A549 (cell line): ENCODE results near the gene TRIO. TPM values are rescaled to one million over a fixed set of nuclear protein-coding genes. Genes with fewer than 3 reads are reported as not detected.

ENCODE experiments used
- ATAC-seq, 2 experiments: fragments of 200-7000 bp in 1 of 2; fragments of >200 bp in 1 of 2; cut with Nextera tagmentation in 1 of 2; cut with Tn5 transposase in 1 of 2; 3 replicates each; pipeline versions ENCODE4 v1.8.0 to v1.9.1; 2018 to 2020; ENCODE audit warnings: mild to moderate bottlenecking in 1 of 2, moderate library complexity in 1 of 2
- CTCF ChIA-PET: fragments of 300-600 bp; sonication (Branson Sonifier 250); formaldehyde crosslinking; extraction: SDS; loops from one replicate; lab custom pipeline; 2021; ENCODE audit warnings: antibody characterized with exemption, inconsistent platforms; lab: Yijun Ruan, JAX
- POLR2A ChIA-PET: fragments of 350-600 bp; formaldehyde crosslinking; extraction: SDS; loops from one replicate; lab custom pipeline; 2021; ENCODE audit warnings: antibody characterized with exemption, inconsistent platforms; lab: Yijun Ruan, JAX
- DNase-seq, 2 experiments: peaks; one replicate each; pipeline versions ENCODE4 v3.0.0 to v3.0.0-alpha.2; 2011 to 2016; ENCODE audit warnings: low read depth in 1 of 2, low spot score in 1 of 2
- FAIRE-seq: peaks from 2 replicates; lab custom pipeline; 2011; peaks lifted over from hg19 to GRCh38; lab: Jason Lieb, UNC
- H3K27ac ChIP-seq, 2 experiments: fragments of >200 bp; sonication (Bioruptor Twin); formaldehyde crosslinking; 3 replicates each; pipeline ENCODE4 v1.5.1; 2016 to 2017
- H3K4me1 ChIP-seq: fragments of >200 bp; sonication (Bioruptor Twin); formaldehyde crosslinking; 3 replicates; pipeline ENCODE4 v1.6.1; 2016
- H3K4me2 ChIP-seq: fragments of >200 bp; sonication (Bioruptor Twin); formaldehyde crosslinking; 3 replicates; pipeline ENCODE4 v1.6.1; 2016
- H3K4me3 ChIP-seq: fragments of >200 bp; sonication (Bioruptor Twin); formaldehyde crosslinking; 3 replicates; pipeline ENCODE4 v1.5.1; 2016
- H3K9me3 ChIP-seq: fragments of >200 bp; sonication (Bioruptor Twin); formaldehyde crosslinking; 3 replicates; pipeline ENCODE4 v1.6.1; 2016
- BCL3 ChIP-seq: fragments of >200 bp; sonication (Bioruptor Twin); formaldehyde crosslinking; IDR thresholded peaks from 3 replicates; pipeline ENCODE4 v1.6.1; 2016
- CBX2 ChIP-seq: fragments of 200-600 bp; sonication (generic); IDR thresholded peaks from 2 replicates; pipeline ENCODE4 v1.6.1; 2016; ENCODE audit warnings: low read depth, mild to moderate bottlenecking, borderline replicate concordance
- ESRRA ChIP-seq: fragments of 150-350 bp; IDR thresholded peaks from 2 replicates; pipeline ENCODE4 v1.6.1; 2014; ENCODE audit warnings: mild to moderate bottlenecking, low read length, borderline replicate concordance
- FOSB ChIP-seq: fragments of 250-450 bp; sonication (Bioruptor Pico); IDR thresholded peaks from 2 replicates; pipeline ENCODE4 v1.5.0; 2020; ENCODE audit warnings: mild to moderate bottlenecking, moderate library complexity
- FOXS1 ChIP-seq: fragments of 250-450 bp; sonication (Bioruptor Pico); IDR thresholded peaks from 2 replicates; pipeline ENCODE4 v1.5.0; 2020; ENCODE audit warnings: mild to moderate bottlenecking, moderate library complexity
- GATA3 ChIP-seq: IDR thresholded peaks from 2 replicates; pipeline ENCODE4 v1.6.1; 2012; ENCODE audit warnings: borderline replicate concordance
- HOXB13 ChIP-seq: fragments of 250-450 bp; sonication (Bioruptor Pico); IDR thresholded peaks from 2 replicates; pipeline ENCODE4 v1.5.0; 2020; ENCODE audit warnings: low read depth, mild to moderate bottlenecking, moderate library complexity
- HOXB5 ChIP-seq: fragments of 250-450 bp; sonication (Bioruptor Pico); IDR thresholded peaks from 2 replicates; pipeline ENCODE4 v1.5.0; 2020; ENCODE audit warnings: mild to moderate bottlenecking, moderate library complexity
- JUNB ChIP-seq: fragments of >200 bp; sonication (Bioruptor Twin); formaldehyde crosslinking; IDR thresholded peaks from 2 replicates; pipeline ENCODE4 v1.6.1; 2016
- MAFK ChIP-seq: fragments of 450-650 bp; IDR thresholded peaks from 2 replicates; pipeline ENCODE4 v1.6.1; 2014; ENCODE audit not compliant: partially characterized antibody
- MYC ChIP-seq: IDR thresholded peaks from 2 replicates; pipeline ENCODE4 v1.6.1; 2012; ENCODE audit warnings: mild to moderate bottlenecking, inconsistent platforms, low read length, improper control_type of control experiment, borderline replicate concordance
- NR3C1 ChIP-seq: fragments of >200 bp; sonication (Bioruptor Twin); formaldehyde crosslinking; IDR thresholded peaks from 3 replicates; pipeline ENCODE4 v1.6.1; 2017
- PBX3 ChIP-seq: IDR thresholded peaks from 2 replicates; pipeline ENCODE4 v1.6.1; 2012
- PHF8 ChIP-seq: fragments of 200-600 bp; sonication (generic); IDR thresholded peaks from 2 replicates; pipeline ENCODE4 v1.6.1; 2016; ENCODE audit warnings: low read depth, mild to moderate bottlenecking, antibody characterized with exemption, moderate library complexity, borderline replicate concordance
- RFX5 ChIP-seq: fragments of 450-650 bp; IDR thresholded peaks from 2 replicates; pipeline ENCODE4 v1.7.1; 2014; ENCODE audit warnings: antibody characterized with exemption, mild to moderate bottlenecking, moderate library complexity
- SMC3 ChIP-seq: fragments of >200 bp; sonication (Bioruptor Twin); formaldehyde crosslinking; IDR thresholded peaks from 3 replicates; pipeline ENCODE4 v1.6.1; 2018; ENCODE audit warnings: inconsistent platforms
- SREBF2 ChIP-seq: fragments of 450-650 bp; IDR thresholded peaks from 2 replicates; pipeline ENCODE4 v1.6.1; 2014; ENCODE audit warnings: mild to moderate bottlenecking, moderate library complexity
- ZFP36 ChIP-seq: fragments of 450-650 bp; IDR thresholded peaks from 2 replicates; pipeline ENCODE4 v1.6.1; 2014; ENCODE audit warnings: borderline replicate concordance; ENCODE audit not compliant: partially characterized antibody
- ZNF302 ChIP-seq: fragments of 250-450 bp; sonication (Bioruptor Pico); IDR thresholded peaks from 2 replicates; pipeline ENCODE4 v1.9.0; 2021; ENCODE audit warnings: inconsistent platforms, mild to moderate bottlenecking, moderate library complexity
- WGBS: methylation state at CpG from one replicate; pipeline ENCODE4 v1.1.6; 2017; ENCODE audit errors: missing lambda C conversion rate; 5-methylcytosine and 5-hydroxymethylcytosine counted together
- polyA plus RNA-seq, 4 experiments: library from polyadenylated mRNA; depleted of rRNA in 3 of 4; stranded (reverse); fragments of >200 nt; fragmentation: RNase III in 1 of 4; extraction: RNeasy Plus Mini Kit Qiagen cat#74134 plus additional on column Dnase treatment in 1 of 4; gene quantifications; 2 replicates in 3 of 4; 3 replicates in 1 of 4; pipeline ENCODE4 v1.2.3, GENCODE V29; 2011 to 2017
- TF ChIP-seq, protein P1 (sequence below): IDR thresholded peaks from 2 replicates; pipeline ENCODE4 v1.6.1; 2012
- TF ChIP-seq, protein P2 (sequence below): fragments of 250-450 bp; sonication (Bioruptor Pico); IDR thresholded peaks from 2 replicates; pipeline ENCODE4 v1.5.0; 2021; ENCODE audit warnings: mild to moderate bottlenecking, moderate library complexity, borderline replicate concordance

Gene TRIO
- polyA plus RNA-seq, 2 of the 4 experiments (the other 2 are of a cell fraction): 47.5 to 79.0 TPM

DNA sequence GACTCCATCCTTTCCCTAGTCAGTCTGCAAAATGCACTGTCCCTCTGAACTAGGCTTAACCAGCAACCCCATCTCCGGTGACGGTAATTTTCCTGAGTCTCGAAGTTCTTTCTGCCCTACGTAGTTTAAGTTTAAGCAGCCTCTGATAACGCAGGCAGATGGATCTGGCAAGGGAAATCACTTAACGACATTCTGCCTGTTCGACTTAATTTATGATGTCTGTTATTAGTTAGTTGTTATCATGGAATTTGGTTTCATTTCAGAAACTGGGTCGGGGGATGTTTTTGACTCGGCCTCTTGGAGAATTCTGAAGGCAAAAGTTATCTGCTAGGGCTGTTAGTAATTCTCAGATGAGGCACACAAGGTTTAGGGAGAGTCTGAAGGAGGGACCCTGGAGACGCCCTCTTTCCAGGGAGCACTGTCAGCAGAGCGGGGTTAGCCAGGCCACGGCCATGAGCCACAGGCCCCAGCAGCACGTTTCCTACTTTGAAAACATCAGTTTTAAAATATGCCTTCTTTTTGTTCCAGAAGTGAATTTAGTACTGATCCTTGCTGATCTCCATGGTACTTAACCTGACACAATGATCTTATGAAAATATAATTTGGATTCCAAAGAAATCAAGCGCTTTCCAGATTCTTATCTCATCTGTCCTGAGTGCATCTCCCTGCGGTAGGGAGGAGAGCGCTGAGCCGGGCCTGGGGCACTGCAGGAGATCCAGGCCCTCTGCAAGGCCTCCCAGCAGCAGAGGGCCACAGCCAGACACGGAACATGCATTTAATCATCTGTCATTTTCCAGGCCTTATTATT, 267.5 kb downstream of the TRIO start (continued):
- TF ChIP-seq CBX2 (no peak), HOXB5 (no peak), PHF8 (no peak), BCL3 (no peak)

- no peak overlapping the region for H3K4me3 ChIP-seq
- ChIA-PET CTCF (interaction anchor here (1.0 to 1.5 kb wide), 2 partner anchors 12 to 237 kb away, joined by 4 to 7 read pairs; no protein-coding TSS in a partner anchor), POLR2A (no interaction called here)
- DNase-seq (no peak), ATAC-seq (no peak), FAIRE-seq (no peak)
- 95% methylated on average over 6 of the region's 6 CpGs for WGBS
- TF ChIP-seq SMC3 (no peak), JUNB (no peak), NR3C1 (no peak), MAFK (no peak), GATA3 (no peak), FOXS1 (CRISPR knock-in tag) (no peak), HOXB5 (no peak), SREBF2 (no peak), ESRRA (no peak), ZNF302 (CRISPR knock-in tag) (no peak), PBX3 (no peak), RFX5 (no peak), HOXB13 (CRISPR knock-in tag) (no peak), FOSB (CRISPR knock-in tag) (no peak), BCL3 (no peak), PHF8 (no peak), ZFP36 (no peak), MYC (no peak)
- TF ChIP-seq, protein P1, sequence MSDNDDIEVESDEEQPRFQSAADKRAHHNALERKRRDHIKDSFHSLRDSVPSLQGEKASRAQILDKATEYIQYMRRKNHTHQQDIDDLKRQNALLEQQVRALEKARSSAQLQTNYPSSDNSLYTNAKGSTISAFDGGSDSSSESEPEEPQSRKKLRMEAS: no peak
- TF ChIP-seq, protein P2, sequence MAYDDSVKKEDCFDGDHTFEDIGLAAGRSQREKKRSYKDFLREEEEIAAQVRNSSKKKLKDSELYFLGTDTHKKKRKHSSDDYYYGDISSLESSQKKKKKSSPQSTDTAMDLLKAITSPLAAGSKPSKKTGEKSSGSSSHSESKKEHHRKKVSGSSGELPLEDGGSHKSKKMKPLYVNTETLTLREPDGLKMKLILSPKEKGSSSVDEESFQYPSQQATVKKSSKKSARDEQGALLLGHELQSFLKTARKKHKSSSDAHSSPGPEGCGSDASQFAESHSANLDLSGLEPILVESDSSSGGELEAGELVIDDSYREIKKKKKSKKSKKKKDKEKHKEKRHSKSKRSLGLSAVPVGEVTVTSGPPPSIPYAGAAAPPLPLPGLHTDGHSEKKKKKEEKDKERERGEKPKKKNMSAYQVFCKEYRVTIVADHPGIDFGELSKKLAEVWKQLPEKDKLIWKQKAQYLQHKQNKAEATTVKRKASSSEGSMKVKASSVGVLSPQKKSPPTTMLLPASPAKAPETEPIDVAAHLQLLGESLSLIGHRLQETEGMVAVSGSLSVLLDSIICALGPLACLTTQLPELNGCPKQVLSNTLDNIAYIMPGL (CRISPR knock-in tag): no peak
- H3K4me1 ChIP-seq: no peaks in the 10 kb centered on the region
- H3K9me3 ChIP-seq: no peaks in the 10 kb centered on the region
- H3K27ac ChIP-seq: no peak overlapping the region
- H3K4me2 ChIP-seq: no peak overlapping the region
These were observed 268.1 kb downstream of the TRIO start for GRCh38 chr5:14411216-14411615.
